RWPE1 (cell line): Measurements from ENCODE around the gene DENND6A.

Experiments used
- CTCF ChIA-PET: fragments of 350-600 bp; sonication (Branson Sonifier 250); formaldehyde crosslinking; extraction: SDS; loops from one replicate; lab custom pipeline; 2021; lab: Yijun Ruan, JAX
- POLR2A ChIA-PET: fragments of 400-600 bp; formaldehyde crosslinking; extraction: SDS; loops from one replicate; lab custom pipeline; 2020; ENCODE audit warnings: antibody characterized with exemption; ENCODE audit not compliant: low non-redundant PET; lab: Yijun Ruan, JAX
- DNase-seq: peaks from one replicate; pipeline ENCODE4 v3.0.0; 2012; ENCODE audit warnings: low spot score
- H3K27ac ChIP-seq: fragments of 450-650 bp; 2 replicates; pipeline ENCODE4 v1.5.1; 2017
- CTCF ChIP-seq: fragments of 450-650 bp; conservative IDR thresholded peaks from 2 replicates; pipeline ENCODE4 v1.5.1; 2017; ENCODE audit warnings: low read depth, mild to moderate bottlenecking

DENND6A gene

DNA sequence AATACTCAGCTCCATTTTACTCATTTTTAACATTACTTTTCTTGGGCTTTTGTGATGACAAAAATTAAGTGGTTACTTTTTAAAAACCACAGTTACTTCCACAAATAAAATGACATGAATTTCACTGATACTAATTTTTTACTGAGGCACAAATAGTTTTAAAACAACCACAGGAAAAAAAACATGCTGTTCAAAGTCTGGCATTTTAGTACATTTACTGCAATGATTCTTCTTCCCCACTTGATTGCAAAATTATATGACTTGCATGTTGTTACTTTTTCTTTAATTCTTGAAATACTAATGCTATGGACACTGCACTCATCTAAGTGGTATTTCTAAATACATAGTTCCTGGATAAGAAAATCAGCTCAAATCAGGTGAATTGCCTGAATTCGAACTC lies 38.4 kb upstream of the DENND6A start:
- ChIA-PET POLR2A (no interaction called here), CTCF (no interaction called here)
- no peak for TF ChIP-seq CTCF
- H3K27ac ChIP-seq = no peak overlapping the region
- no peak for DNase-seq

DNA sequence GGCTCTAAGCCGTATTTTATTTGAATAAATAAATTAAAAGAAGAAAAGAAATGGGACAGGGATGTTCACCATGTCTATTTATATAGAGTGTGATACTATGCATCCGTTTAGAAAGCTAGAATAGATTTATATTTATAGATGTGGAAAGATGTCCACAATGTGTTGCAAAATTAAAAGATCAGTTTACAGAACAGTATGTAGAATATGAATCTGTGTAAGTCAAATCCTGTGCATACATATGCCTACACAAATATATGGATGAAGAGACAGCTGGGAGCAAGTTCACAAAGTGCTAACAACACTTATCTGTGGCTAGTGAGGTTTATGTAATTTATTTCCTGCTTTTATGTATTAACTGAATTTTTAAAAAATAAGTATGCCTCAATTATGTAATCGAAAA lies 37.8 kb upstream of the DENND6A start:
- TF ChIP-seq CTCF = no peak
- ChIA-PET POLR2A (no interaction called here), CTCF (interaction anchor here (0.5 kb wide), 1 partner anchor 891 kb away, joined by 4 read pairs; no protein-coding TSS in a partner anchor)
- no peak overlapping the region for H3K27ac ChIP-seq
- DNase-seq = no peak

GRCh38 chr3:57729334-57730045 lies 36.6 kb upstream of the DENND6A start:
- H3K27ac ChIP-seq = no peak overlapping the region
- CTCF ChIA-PET = no interaction called here
- TF ChIP-seq CTCF = no peak
- POLR2A ChIA-PET = no interaction called here
- DNase-seq = no peak

- ChIA-PET POLR2A (no interaction called here), CTCF (no interaction called here)
- no peak overlapping the region for H3K27ac ChIP-seq
- TF ChIP-seq CTCF = no peak
- DNase-seq = no peak
Observed at GRCh38 chr3:57727106-57727505, 34.2 kb upstream of the DENND6A start.

GRCh38 chr3:57726397-57726796 lies 33.5 kb upstream of the DENND6A start:
- ChIA-PET POLR2A (no interaction called here), CTCF (no interaction called here)
- no peak overlapping the region for H3K27ac ChIP-seq
- TF ChIP-seq CTCF = no peak
- DNase-seq = no peak

DNA sequence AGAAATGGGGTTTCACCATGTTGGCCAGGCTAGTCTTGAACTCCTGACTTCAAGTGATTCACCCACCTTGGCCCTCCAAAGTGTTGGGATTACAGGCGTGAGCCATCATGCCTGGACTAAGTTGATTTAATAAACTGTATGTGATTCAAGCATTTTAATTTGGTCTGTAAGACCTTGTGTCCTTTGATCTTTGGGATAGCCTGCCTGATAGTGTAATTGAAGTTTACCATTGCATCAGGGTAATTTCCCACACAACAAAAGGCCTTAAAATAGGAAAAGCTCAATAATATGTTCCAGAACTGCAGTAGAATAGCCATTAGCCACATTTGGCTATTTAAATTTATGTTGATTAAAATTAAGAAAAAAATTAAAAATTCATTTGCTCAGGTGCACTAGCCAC lies 25.2 kb upstream of the DENND6A start:
- CTCF ChIA-PET = no interaction called here
- DNase-seq = no peak
- POLR2A ChIA-PET = no interaction called here
- H3K27ac ChIP-seq = no peak overlapping the region
- no peak for TF ChIP-seq CTCF
